K562 (cell line): Measurements from ENCODE around the gene APOA1.

ENCODE experiments used
- CBX5 ChIP-seq: IDR thresholded peaks from 2 replicates; pipeline ENCODE4 v1.6.1; 2014; ENCODE audit warnings: low read depth, borderline replicate concordance
- CTBP1 ChIP-seq: fragments of 450-650 bp; IDR thresholded peaks from 2 replicates; pipeline ENCODE4 v1.6.1; 2016; ENCODE audit warnings: borderline replicate concordance
- CTCF ChIP-seq, 3 experiments: IDR thresholded peaks in 2 of 3; conservative IDR thresholded peaks in 1 of 3; 2 replicates each; pipeline ENCODE4 v1.5.1; 2011 to 2012; ENCODE audit warnings: low read length in 3 of 3, mild to moderate bottlenecking in 3 of 3, control low read depth in 2 of 3, improper control_type of control experiment in 1 of 3, inconsistent platforms in 1 of 3, low read depth in 1 of 3, mixed read lengths in 1 of 3, moderate library complexity in 1 of 3; ENCODE audit not compliant: insufficient read depth in 2 of 3
- HCFC1 ChIP-seq: IDR thresholded peaks from 2 replicates; pipeline ENCODE4 v1.6.1; 2012; ENCODE audit warnings: low read depth, low read length, improper control_type of control experiment
- HNRNPH1 ChIP-seq: fragments of 200-400 bp; formaldehyde crosslinking; optimal IDR thresholded peaks from 2 replicates; pipeline ENCODE3; 2017; ENCODE audit warnings: low read depth, mild to moderate bottlenecking, low read length, moderate library complexity
- KAT8 ChIP-seq: fragments of 450-650 bp; IDR thresholded peaks from 2 replicates; pipeline ENCODE4 v1.6.1; 2016; ENCODE audit warnings: low read depth, mild to moderate bottlenecking
- MAX ChIP-seq: sonication (generic); formaldehyde crosslinking; IDR thresholded peaks from 2 replicates; pipeline ENCODE4 v1.9.0; 2022; ENCODE audit warnings: mild to moderate bottlenecking, missing genetic modification reagents
- POLR2A ChIP-seq: fragments of 450-650 bp; conservative IDR thresholded peaks from 2 replicates; pipeline ENCODE4 v1.6.1; 2016
- PYGO2 ChIP-seq: fragments of 450-650 bp; IDR thresholded peaks from 2 replicates; pipeline ENCODE4 v1.6.1; 2016; ENCODE audit warnings: mild to moderate bottlenecking, missing genetic modification characterization, moderate library complexity, missing compliant biosample characterization
- SMC3 ChIP-seq: conservative IDR thresholded peaks from 2 replicates; pipeline ENCODE4 v1.6.1; 2011; ENCODE audit warnings: low read depth, low read length, improper control_type of control experiment; ENCODE audit not compliant: insufficient read depth
- TAF1 ChIP-seq: IDR thresholded peaks from 2 replicates; pipeline ENCODE4 v1.6.1; 2011; ENCODE audit warnings: mild to moderate bottlenecking, low read length, moderate library complexity; ENCODE audit not compliant: insufficient read depth, control insufficient read depth, severe bottlenecking; ENCODE audit errors: extremely low read depth
- ZNF232 ChIP-seq: sonication (generic); formaldehyde crosslinking; IDR thresholded peaks from 2 replicates; pipeline ENCODE4 v1.8.0; 2022; ENCODE audit warnings: mild to moderate bottlenecking, missing genetic modification reagents

GRCh38 chr11:116842117-116842516 is 4.7 kb upstream of the APOA1 start:
- TF ChIP-seq PYGO2 (tag) = no peak
- no peak for TF ChIP-seq POLR2A
- no peak for TF ChIP-seq CTBP1
- TF ChIP-seq ZNF232 (CRISPR knock-in tag) = no peak
- TF ChIP-seq CTCF (IDR thresholded peaks at IDR 0.05 in 2 of 3, conservative IDR thresholded peaks at IDR 0.05 in 1 of 3; ENCODE audit: insufficient read depth in 2 of 3, low read depth in 1 of 3, low read length in 3 of 3) = no peak
- no peak for TF ChIP-seq MAX (CRISPR knock-in tag)
- TF ChIP-seq SMC3 = no peak
- TF ChIP-seq TAF1 = no peak
- no peak for TF ChIP-seq HCFC1
- no peak for TF ChIP-seq KAT8
- TF ChIP-seq CBX5 = no peak
- TF ChIP-seq HNRNPH1 = no peak
